NCI-H2227 treated with DMSO at 0.1 percent for 48 hours (cell line): ENCODE measurements around the gene RAB23.

Source experiments
- DNase-seq: peaks from one replicate; lab custom pipeline; 2025; lab: John Stamatoyannopoulos, UW

RAB23 gene

DNA sequence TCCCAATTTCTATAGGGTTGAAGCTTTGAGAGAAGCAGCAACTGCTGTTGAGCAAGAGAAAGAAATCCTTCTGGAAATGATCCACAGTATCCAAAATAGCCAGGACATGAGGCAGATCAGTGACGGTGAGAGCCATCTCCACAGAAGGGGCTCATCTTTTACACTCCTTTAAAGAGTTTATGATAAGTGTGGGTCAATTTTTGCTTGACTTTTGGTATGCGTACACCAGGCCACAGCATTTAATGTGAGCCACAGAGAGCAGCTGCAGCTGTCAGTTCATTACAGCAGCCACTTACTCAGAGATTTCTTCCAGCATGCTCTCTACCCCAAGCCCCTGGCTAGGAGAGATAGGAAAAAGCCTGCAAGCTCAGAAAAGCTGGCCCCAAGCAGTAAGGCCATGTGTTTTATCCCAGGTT, 40.1 kb downstream of the RAB23 start:
- no peak for DNase-seq

DNA sequence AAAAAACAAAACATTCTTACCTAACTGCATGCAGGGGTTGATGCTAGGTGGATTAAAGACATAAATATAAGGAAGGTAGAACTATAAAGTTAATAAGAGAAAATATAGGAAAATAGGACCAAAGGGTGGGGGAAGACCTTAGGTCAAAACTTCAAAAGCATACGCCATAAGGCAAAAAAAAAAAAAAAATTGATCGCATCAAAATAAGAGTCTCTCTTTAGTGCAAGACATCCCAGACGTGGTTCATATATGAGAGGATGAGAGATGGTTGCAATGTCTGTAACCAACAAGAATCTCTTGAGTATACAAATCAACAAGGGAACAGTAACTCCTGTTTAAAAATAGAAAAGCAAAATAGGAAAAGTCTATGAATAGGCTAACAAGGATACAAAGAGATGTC, 41.5 kb downstream of the RAB23 start:
- no peak for DNase-seq

DNA sequence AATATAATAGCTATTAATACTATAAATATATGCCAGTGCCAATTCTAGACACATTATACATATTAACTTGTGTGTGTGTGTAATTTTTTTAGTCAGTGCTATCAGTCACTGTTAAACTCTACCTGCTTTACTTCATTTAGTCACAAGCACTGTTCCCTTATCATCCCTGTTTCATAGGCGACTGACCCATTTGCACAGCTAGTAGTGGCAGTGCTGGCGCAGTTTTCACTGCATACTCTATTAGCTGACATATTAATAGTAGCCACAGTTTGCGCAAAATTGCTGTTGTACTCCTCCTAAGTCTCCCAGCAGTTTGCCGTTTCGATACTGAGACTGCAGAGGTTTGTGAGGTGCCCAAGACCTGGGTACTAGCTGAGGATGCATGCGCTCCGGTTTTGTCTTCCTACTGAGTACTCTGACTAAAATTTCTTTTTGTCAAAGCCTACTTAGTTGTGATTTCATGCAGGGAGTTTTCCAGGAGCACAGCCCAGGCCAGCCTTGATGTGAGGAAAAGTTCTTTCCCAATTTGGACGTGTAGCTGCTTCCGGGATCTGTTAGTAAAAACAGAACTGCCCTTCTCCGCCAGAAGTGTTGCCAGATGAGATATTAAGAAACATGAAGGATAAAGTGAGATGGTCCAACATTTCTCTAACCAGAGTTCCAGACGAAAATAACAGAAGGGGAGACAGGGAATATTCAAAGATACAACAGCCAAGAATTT, 44.4 kb downstream of the RAB23 start:
- no peak for DNase-seq

DNA sequence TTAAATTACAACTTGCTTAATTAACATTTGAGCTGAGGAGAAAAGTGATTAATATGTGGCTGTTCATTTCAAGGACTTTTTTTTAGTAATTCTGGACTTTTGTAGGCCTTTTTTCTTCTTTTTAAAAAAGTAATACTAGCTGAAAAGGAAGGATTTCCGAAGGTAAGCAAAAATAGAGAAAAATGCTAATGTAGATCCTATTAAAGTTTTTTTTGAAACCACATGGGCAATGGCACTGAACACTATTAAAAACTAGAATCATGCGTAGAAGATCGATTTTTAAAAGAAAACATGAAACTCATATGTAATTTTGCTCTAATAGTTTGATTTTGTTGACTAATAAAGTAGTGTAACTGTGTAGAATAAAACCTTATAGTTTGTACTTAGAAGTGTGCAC, 47.6 kb downstream of the RAB23 start:
- no peak for DNase-seq

DNA sequence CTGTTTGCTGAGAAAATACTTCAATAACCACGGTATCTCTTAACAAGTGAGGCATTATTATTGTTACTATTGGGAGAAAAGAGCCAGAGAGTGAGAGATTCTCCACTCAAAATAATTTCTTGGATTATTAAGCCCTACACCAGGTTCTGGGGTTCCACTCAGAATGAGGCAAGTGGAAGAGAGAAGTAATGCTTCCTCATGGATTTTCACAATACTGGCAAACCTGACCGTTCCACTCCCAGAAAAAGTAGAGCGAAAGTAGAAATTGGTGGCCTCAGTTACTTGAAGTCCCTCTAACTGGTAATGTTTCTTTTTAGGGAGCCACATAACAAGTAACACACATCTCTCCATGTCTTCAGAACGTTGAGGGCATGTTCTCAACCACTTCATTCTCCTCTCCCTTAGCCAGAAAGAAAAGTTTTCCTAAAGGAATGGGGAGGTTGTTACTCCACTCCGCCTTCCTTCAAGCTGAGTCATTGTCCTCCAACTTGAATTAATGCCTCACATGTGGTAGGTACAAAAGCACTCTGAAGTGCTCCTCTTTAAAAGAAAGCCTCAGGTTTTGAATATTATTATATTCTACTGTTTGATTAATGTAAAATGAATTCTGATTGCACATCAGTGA, 48.1 kb downstream of the RAB23 start:
- DNase-seq = no peak

DNA sequence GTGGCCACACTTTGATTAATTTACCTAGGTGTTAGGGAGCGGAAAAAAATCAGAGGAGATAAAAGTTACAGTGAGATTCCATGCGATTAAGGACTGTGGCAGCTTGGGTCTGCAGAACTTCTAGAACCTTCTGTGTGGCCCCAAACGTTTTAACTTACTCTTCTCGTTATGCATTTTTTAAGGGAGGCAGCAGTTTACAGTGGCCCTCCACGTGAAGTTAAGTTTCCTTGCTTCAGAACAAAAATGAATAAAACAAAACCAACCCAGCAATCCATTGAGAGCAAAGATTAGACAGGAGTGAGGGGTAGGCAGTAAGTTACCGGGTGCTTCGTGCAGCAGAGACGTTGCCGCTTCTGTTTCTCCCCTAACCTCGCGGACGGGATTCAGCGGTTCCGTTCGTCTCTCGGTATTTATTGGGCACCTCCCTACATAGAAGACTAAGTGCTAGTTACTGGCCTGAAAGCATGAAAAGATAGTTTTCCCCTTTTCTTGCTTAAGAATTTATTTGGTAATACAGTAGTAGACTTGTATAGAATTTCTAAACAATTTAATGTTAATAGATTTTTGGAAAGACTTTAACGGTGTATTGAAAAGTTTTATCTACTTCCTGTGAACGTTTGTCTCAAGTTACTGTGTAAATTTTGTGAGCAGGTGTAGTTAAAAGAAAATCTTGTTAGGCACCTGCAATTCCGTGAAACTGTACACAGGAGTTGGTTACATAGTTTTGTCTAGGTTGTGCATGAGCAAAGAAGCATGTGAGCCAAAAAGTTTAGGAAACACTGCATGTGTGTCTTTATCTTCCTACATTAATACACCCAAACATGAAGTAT, 48.8 kb downstream of the RAB23 start:
- no peak for DNase-seq

DNA sequence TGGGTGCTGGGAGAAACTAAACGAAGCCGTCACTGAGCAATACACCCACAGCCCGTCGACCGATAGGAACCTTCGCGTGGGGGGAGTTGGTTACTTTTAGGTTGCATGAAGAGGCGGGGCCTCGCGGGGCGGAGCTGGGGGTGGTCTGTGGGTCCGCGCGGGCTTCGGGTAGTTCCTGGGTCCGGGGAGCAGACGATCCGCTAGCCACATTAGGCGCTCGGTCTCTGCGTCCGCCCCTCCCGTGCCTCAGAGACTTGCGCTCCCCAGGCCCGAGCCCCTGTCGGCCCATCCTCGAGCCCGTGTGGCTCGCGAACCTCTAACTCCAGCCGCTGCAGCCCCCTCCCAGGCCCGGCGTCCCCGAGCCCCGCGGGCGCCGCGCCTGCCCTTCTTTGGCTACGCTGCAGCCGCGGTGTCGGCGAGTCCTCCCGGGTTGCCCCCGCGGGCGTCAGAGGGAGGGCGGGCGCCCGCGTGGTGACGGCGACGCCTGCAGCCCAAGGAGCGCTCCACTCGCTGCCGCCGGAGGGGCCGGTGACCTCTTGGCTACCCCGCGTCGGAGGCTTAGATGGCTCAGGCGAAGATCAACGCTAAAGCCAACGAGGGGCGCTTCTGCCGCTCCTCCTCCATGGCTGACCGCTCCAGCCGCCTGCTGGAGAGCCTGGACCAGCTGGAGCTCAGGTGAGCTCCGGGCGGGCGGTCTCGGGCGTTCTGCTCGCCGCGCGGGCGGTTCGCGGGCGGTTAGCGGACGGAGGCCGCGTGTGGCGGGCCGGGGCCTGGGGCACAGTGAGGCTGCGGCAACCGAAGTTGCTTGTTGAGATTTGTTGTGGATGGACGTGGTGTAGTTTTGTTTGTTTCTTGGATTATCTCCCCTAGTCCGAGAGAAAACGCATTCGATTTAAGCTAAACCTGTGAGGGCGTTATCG, 49.7 kb downstream of the RAB23 start, which contains the start of gene BAG2:
Gene BAG2, plus strand, starts transcription at position 191 of the 920 bp plus-strand sequence. Its CDS starts 372 bp downstream, at position 563.
- DNase-seq = peak; percentile 61

DNA sequence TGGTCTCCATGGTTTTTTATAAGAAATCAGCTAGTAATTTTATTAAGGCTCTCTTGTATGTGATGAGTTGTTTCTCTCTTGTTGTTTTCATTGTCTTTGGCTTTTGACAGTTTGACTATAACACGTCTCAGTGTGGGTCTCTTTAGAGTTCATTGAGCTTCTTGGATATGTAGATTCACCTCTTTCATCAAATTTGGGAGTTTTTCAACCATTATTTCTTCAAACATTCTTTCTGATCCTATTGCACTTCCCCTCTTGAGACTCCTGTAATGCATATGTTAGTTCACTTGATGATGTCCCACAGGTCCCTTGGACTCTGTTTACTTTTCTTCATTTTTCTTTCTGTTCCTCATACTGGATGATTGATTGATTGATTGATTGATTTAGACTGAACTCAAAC, 57.0 kb downstream of the RAB23 start:
- no peak for DNase-seq

DNA sequence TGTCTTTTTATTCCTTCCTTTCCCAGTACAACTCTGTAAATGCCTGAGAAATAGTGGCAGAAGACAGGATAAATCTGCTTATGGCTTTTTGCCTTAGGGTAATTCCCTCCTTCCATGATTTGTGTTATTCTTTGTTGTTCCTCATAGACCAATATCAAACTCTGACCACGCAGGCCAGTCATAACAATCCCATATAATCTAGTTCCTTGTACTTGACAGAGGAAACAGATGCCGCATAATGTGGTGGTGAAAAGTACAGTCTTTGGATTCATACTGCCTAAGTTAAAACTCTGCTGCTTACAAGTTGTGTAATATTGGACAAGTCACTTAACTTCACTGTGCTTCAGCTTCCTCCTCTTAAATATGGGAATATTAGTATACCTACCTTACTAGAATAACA, 58.2 kb downstream of the RAB23 start:
- no peak for DNase-seq

DNA sequence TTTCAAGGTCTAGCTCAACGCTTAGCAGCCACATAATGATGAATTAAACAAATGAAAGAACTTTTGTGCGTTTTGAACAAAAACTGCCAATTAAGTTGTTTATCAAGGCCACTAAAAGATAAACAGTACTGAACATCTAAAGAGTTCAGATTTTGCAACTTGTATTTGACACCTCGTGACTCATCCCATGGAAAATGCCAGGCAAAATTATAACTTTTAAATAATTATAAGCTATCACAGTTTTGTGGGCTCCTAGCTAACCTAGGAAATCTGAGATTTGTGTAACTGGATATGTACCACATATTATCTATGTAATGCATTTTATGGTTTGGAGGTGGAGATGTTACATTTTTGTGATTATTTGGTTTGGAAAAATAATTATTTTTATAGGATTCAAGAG, 59.6 kb downstream of the RAB23 start:
- no peak for DNase-seq

DNA sequence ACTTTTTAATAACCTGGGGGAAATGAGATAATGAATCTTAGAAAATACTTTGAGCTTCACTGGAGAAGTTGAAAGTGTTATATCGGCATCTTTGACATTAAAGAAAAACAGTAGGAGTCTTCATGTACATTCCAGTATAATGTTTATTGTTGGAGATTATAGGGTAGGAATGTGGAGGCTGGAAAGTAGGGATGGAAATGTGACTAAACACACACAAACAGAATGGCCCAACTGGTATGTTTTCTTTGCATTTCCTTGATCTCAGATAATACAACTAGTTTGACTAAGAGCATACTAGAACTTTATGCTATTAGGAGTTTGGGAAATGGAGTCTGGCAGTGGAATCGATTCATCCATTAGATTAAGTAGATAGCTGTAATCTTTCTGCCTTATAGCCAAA, 60.1 kb downstream of the RAB23 start:
- no peak for DNase-seq

DNA sequence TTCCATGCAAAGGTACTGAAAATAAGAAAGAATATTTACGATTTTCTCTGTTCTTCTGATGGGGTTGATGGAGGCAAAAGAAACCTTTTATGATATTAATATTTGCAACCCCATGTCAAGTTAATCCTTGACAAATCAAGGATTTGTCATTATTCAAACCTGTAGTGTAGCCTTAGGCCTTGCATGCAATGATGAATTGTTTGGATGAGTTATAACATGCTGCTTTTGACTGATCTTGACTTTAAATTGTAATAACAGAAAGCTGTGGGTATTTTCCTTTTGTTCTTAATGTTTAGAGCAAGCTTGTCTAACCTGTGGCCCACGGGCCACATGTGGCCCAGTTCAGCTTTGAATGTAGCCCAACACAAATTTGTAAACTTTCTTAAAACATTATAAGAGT, 63.0 kb downstream of the RAB23 start:
- DNase-seq = no peak

DNA sequence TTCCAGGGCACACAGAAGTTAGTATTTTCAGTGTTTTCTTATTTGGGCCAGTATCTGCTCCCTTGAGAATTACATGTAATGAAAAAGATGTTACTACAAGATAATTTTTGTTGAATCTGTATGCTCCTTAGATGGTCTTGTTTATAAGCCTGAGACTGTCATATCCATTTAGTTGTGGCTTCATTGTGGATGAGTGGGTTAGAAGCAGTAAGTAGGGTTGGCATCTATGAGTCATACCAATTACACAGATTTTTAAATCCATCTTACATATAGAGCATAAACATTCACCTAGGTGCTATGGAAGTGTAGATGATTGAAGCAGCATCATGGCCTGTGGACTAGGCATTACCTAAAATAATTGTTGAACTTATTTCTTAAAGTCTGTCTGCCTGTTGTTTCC, 63.4 kb downstream of the RAB23 start:
- no peak for DNase-seq

DNA sequence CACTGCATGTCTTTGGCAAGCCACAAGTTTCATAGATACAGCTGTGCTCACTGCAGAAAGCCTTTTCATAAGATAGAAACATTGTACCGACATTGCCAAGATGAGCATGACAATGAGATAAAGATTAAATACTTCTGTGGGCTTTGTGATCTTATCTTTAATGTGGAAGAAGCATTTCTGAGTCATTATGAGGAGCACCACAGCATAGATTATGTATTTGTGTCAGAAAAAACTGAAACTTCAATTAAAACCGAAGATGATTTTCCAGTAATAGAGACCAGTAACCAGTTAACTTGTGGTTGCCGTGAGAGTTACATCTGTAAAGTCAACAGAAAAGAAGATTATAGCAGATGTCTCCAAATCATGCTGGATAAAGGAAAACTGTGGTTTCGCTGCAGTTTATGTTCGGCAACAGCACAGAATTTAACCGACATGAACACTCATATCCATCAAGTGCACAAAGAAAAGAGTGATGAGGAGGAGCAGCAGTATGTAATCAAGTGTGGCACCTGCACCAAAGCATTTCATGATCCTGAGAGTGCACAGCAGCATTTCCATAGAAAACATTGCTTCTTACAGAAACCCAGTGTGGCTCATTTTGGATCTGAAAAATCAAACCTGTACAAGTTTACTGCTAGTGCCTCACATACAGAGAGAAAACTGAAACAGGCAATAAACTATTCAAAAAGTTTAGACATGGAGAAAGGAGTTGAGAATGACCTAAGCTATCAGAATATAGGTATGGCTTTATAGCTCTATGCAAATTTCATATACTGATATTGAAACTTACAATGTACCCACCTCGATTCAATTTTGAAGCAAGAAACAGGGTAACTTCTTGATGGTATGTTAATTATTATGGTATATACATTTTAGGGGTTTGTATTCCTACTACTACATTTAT, 73.9 kb downstream of the RAB23 start:
- no peak for DNase-seq

DNA sequence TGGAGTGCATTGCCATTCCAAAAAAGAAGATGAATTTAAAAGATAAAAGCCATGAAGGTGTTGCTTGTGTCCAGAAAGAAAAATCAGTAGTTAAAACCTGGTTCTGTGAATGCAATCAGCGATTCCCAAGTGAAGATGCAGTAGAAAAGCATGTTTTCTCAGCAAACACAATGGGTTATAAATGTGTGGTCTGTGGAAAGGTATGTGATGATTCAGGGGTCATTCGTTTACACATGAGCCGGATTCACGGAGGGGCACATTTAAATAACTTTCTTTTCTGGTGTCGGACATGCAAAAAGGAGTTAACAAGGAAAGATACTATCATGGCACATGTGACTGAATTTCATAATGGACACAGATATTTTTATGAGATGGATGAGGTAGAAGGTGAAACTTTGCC, 74.7 kb downstream of the RAB23 start:
- no peak for DNase-seq

DNA sequence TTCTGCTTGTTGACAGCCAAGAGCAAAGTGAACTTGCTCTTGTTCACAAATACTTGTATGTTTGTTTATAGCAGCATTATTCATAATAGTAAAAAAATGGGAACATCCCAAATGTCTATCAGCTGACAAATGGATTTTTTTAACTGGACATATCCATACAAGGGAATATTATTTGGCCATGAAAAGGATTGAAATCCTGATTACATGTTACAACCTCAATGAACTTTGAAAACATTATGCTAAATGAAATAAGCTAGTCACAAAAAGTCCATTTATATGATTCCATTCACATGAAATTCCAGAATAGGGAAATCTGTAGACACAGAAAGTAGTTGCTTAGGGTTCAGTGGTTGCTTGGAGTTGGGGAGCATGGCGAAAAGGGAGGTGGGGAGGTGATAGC, 78.4 kb downstream of the RAB23 start:
- DNase-seq = no peak

DNA sequence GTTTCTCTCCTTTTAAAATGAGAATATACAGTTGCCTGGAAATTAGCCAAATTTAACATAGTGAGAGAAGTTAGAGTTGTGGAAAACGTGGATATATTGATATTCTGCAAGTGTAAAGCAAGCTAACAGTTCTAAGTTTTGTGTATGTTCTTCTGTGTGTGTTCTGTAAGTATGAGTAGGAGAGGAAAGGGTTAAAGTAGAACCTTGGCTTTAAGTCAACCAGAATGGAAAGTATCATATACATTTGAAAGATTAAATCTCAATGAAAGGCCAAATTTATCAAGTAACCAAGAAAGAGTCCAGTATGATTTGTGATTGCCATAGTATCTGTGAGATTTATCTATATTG, 80.0 kb downstream of the RAB23 start:
- no peak for DNase-seq

DNA sequence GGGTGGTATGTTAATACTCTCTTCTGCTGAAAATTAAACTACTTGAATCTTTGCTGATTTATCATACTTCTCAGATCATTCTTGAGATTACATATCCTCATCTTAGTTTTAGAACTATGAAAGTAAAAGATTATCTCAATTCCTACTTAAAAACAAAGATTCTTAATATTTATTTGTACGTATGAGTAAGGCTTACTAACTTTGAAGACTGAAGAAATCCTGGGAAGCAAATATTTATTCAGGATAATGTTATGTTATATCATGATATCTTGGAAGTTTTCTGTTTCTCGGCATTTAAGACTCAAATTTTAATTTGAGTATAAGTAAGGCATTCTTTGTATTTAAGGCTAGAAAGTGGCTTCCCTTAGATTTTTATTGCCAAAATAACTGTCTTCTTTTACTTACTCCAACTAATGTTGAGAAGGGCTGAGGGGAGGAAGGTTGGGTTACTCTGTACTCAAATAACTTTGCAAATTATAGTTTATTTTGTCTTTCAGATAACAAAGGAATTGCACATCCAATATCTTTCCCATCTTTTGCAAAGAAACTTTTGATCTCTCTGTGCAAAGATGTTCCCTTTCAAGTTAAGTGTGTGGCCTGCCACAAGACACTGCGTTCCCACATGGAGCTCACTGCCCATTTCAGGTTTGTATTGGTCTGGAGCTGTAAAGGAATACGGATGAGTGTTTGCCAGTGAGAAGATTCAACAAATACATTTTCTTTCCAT, 80.5 kb downstream of the RAB23 start:
- no peak for DNase-seq

DNA sequence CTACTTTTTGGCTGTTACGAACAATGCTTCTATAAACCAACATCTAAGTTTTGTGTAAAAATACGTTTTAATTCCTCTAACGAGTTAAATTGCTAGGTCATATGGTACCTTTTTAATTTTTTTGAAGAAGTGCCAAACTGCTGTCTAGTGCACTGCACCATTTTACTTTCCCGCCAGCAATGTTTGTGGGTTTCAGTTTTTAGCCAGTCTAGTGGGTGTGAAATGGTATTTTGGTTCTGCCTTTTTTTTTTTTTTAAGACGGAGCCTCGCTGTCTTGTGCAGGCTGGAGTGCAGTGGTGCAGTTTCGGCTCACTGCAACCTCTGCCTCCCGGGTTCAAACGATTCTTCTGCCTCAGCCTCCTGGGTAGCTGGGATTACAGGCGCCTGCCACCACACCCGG, 84.1 kb downstream of the RAB23 start:
- DNase-seq = no peak

DNA sequence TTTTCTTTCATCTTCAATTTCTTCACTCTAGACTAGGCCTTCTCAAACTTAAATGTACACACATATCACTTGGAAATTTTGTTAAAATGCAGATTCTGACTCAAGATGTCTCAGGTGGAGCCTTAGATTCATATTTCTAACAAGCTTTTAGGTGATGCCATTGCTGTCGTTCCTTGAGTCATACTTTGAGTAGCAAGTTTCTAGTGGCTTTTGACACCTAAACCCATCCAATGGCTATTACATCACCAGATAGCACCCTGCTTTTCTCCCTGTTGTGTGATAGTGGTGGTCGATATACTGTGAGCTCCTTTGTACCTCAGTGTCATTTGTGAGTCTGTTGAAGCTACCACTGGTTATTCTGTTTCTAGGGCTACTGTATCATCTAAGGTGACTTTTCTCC, 84.8 kb downstream of the RAB23 start:
- no peak for DNase-seq
